Hepatocyte (in vitro differentiated cells): ENCODE results near the gene PI4KA. TPM values are rescaled to one million over a fixed set of nuclear protein-coding genes. Genes with fewer than 3 reads are reported as not detected.

ENCODE experiments used
- DNase-seq: peaks from one replicate; pipeline ENCODE4 v3.0.0-alpha.2; 2016; ENCODE audit warnings: low spot score
- H2AFZ ChIP-seq: fragments of 200-600 bp; sonication (generic); 2 replicates; pipeline ENCODE4 v1.6.0; 2016; ENCODE audit warnings: antibody characterized with exemption, mild to moderate bottlenecking
- H3K27ac ChIP-seq: fragments of 200-600 bp; sonication (generic); 2 replicates; pipeline ENCODE4 v1.5.1; 2016; ENCODE audit warnings: mild to moderate bottlenecking
- H3K27me3 ChIP-seq: fragments of 200-600 bp; sonication (generic); 2 replicates; pipeline ENCODE4 v1.6.1; 2016
- H3K36me3 ChIP-seq: fragments of 200-600 bp; sonication (generic); replicated peaks from 2 replicates; pipeline ENCODE4 v1.5.1; 2016; ENCODE audit warnings: low read depth; ENCODE audit not compliant: insufficient read depth
- H3K4me1 ChIP-seq: fragments of 200-600 bp; sonication (generic); 2 replicates; pipeline ENCODE4 v1.5.1; 2016; ENCODE audit warnings: mild to moderate bottlenecking, moderate library complexity; ENCODE audit not compliant: insufficient read depth
- H3K4me2 ChIP-seq: fragments of 200-600 bp; sonication (generic); 2 replicates; pipeline ENCODE4 v1.6.0; 2016
- H3K4me3 ChIP-seq: fragments of 200-600 bp; sonication (generic); 2 replicates; pipeline ENCODE4 v1.5.1; 2016; ENCODE audit warnings: mild to moderate bottlenecking
- H3K79me2 ChIP-seq: fragments of 200-600 bp; sonication (generic); 2 replicates; pipeline ENCODE4 v1.6.0; 2017; ENCODE audit warnings: mild to moderate bottlenecking
- H3K9me2 ChIP-seq: fragments of 200-600 bp; sonication (generic); replicated peaks from 2 replicates; pipeline ENCODE4 v1.6.0; 2017; ENCODE audit warnings: mild to moderate bottlenecking; ENCODE audit not compliant: insufficient read depth
- H3K9me3 ChIP-seq: fragments of 200-600 bp; sonication (generic); 2 replicates; pipeline ENCODE4 v1.5.1; 2016; ENCODE audit warnings: low read depth, mild to moderate bottlenecking
- H4K20me1 ChIP-seq: fragments of 200-600 bp; sonication (generic); 2 replicates; pipeline ENCODE4 v1.6.0; 2016; ENCODE audit warnings: mild to moderate bottlenecking; ENCODE audit not compliant: insufficient read depth, poor library complexity, severe bottlenecking
- CTCF ChIP-seq: fragments of 200-600 bp; sonication (generic); IDR thresholded peaks from 2 replicates; pipeline ENCODE4 v1.5.1; 2016; ENCODE audit warnings: antibody characterized with exemption, mild to moderate bottlenecking; ENCODE audit not compliant: poor library complexity
- EZH2 ChIP-seq: fragments of 200-600 bp; sonication (generic); IDR thresholded peaks from 2 replicates; pipeline ENCODE4 v1.6.1; 2016; ENCODE audit warnings: antibody characterized with exemption, mild to moderate bottlenecking, borderline replicate concordance
- EZH2phosphoT487 ChIP-seq: fragments of 200-600 bp; sonication (generic); IDR thresholded peaks from one replicate; pipeline ENCODE4 v1.6.1; 2018; ENCODE audit warnings: antibody characterized with exemption, mild to moderate bottlenecking, low read depth, moderate library complexity; ENCODE audit not compliant: unreplicated experiment, severe bottlenecking
- WGBS: methylation state at CpG from one replicate; pipeline ENCODE4 v1.1.6; 2016; ENCODE audit warnings: low lambda C conversion rate; ENCODE audit errors: missing lambda C conversion rate; 5-methylcytosine and 5-hydroxymethylcytosine counted together
- polyA plus RNA-seq: library from polyadenylated mRNA; unstranded; fragments of >200 nt; fragmentation: Nextera tagmentation; extraction: Ambion mirVana; gene quantifications from 2 replicates; pipeline ENCODE4 v1.2.1, GENCODE V29; 2016
- total RNA-seq: library from RNA; depleted of rRNA; stranded (reverse); fragments of >200 nt; gene quantifications from 2 replicates; pipeline ENCODE4 v1.2.3, GENCODE V29; 2014

Gene PI4KA
- total and polyA plus RNA-seq, 2 experiments from 2014 or later: 59.1 to 75.7 TPM

GRCh38 chr22:20875296-20875695 is 16.7 kb upstream of the PI4KA start:
- Histone ChIP-seq H3K79me2 (no peaks in the 10 kb centered on the region), H3K9me3 (no peaks in the 10 kb centered on the region), H3K27me3 (no peaks in the 10 kb centered on the region), H3K36me3 (no peaks in the 10 kb centered on the region), H2AFZ (no peak overlapping the region), H3K4me2 (no peak overlapping the region), H4K20me1 (no peaks in the 10 kb centered on the region), H3K27ac (no peak overlapping the region), H3K4me1 (no peaks in the 10 kb centered on the region), H3K9me2 (no peaks in the 10 kb centered on the region), H3K4me3 (no peak overlapping the region)
- TF ChIP-seq EZH2 (no peak), EZH2phosphoT487 (no peak), CTCF (no peak)
- WGBS: 97% methylated on average over 1 of the region's 1 CpG
- no peak for DNase-seq

GRCh38 chr22:20873214-20873613 is 14.6 kb upstream of the PI4KA start:
- WGBS: 95% methylated on average over 3 of the region's 3 CpGs
- no peak overlapping the region for H2AFZ ChIP-seq
- no peak overlapping the region for H3K27ac ChIP-seq
- H3K27me3 ChIP-seq: no peaks in the 10 kb centered on the region
- H3K9me2 ChIP-seq: no peaks in the 10 kb centered on the region
- H3K4me3 ChIP-seq: no peak overlapping the region
- H3K9me3 ChIP-seq: no peaks in the 10 kb centered on the region
- no peaks in the 10 kb centered on the region for H3K36me3 ChIP-seq
- peaks cover 11% of the 10 kb centered on the region for H3K79me2 ChIP-seq
- no peak for DNase-seq
- H3K4me1 ChIP-seq: peaks cover 3% of the 10 kb centered on the region
- H3K4me2 ChIP-seq: no peak overlapping the region
- no peak for TF ChIP-seq EZH2
- H4K20me1 ChIP-seq: no peaks in the 10 kb centered on the region

- Histone ChIP-seq H3K4me1 (peaks cover 25% of the 10 kb centered on the region), H3K36me3 (no peaks in the 10 kb centered on the region)
These were observed 10.6 kb upstream of the PI4KA start for GRCh38 chr22:20869234-20869633.

More at GRCh38 chr22:20869234-20869633, 10.6 kb upstream of the PI4KA start:
- H2AFZ ChIP-seq: no peak overlapping the region
- no peak overlapping the region for H3K4me2 ChIP-seq
- no peak for TF ChIP-seq EZH2
- TF ChIP-seq CTCF: no peak
- DNase-seq: no peak
- no peaks in the 10 kb centered on the region for H3K9me2 ChIP-seq
- 93% methylated on average over 2 of the region's 2 CpGs for WGBS
- H3K79me2 ChIP-seq: peaks cover 25% of the 10 kb centered on the region
- no peak overlapping the region for H3K4me3 ChIP-seq
- no peaks in the 10 kb centered on the region for H3K9me3 ChIP-seq
- H3K27ac ChIP-seq: peak overlapping the region; percentile 86
- no peaks in the 10 kb centered on the region for H4K20me1 ChIP-seq
- H3K27me3 ChIP-seq: no peaks in the 10 kb centered on the region
